Left ventricle myocardium inferior (tissue), 1 donor: ENCODE data around the gene FBXO40. TPM values are rescaled to one million over a fixed set of nuclear protein-coding genes. Genes with fewer than 3 reads are reported as not detected.

Source experiments
- DNase-seq: peaks from one replicate; pipeline ENCODE4 v3.0.0-alpha.2; 2020
- H3K27ac ChIP-seq: fragments of 200-600 bp; replicated peaks from 2 replicates; pipeline ENCODE4 v1.8.0; 2021
- H3K27me3 ChIP-seq: fragments of 200-600 bp; 2 replicates; pipeline ENCODE4 v1.8.0; 2021; ENCODE audit warnings: low read depth
- H3K36me3 ChIP-seq: fragments of 200-600 bp; 2 replicates; pipeline ENCODE4 v1.8.0; 2021
- H3K4me1 ChIP-seq: fragments of 200-600 bp; 2 replicates; pipeline ENCODE4 v1.8.0; 2021
- H3K4me3 ChIP-seq: fragments of 200-600 bp; 2 replicates; pipeline ENCODE4 v1.8.0; 2021; ENCODE audit warnings: mild to moderate bottlenecking, moderate library complexity
- H3K9me3 ChIP-seq: fragments of 200-600 bp; replicated peaks from 2 replicates; pipeline ENCODE4 v1.8.0; 2021
- CTCF ChIP-seq: fragments of 200-600 bp; IDR thresholded peaks from 2 replicates; pipeline ENCODE4 v1.8.0; 2021; ENCODE audit warnings: antibody characterized with exemption, mild to moderate bottlenecking, borderline replicate concordance
- intact Hi-C: fragments of 100-400 bp; cut with micrococcal nuclease; formaldehyde crosslinking; loops from one replicate; pipeline ENCODE4 v1.11.0; 2022
- total RNA-seq: library from RNA; stranded (reverse); fragmentation: NEBNext Ultra II Directional; extraction: Animal tissue kit (Norgen Biotek cat#: 25700); gene quantifications from one replicate; pipeline ENCODE4 v1.2.1, GENCODE V29; 2021
- donor health status: DM: no; HTN: yes; CAD: no; lungs with severe emphysema.

Gene FBXO40
- total RNA-seq, 1 donor from 2014 or later = 245 TPM

- intact Hi-C loops = no loop called here
- TF ChIP-seq CTCF = no peak
These were observed 51.9 kb downstream of the FBXO40 start for GRCh38 chr3:121645054-121645453.

GRCh38 chr3:121648219-121648958 is 55.2 kb downstream of the FBXO40 start:
- peak; percentile 50 for TF ChIP-seq CTCF
- Histone ChIP-seq H3K27me3 (no peaks in the 10 kb centered on the region), H3K4me1 (peaks cover 17% of the 10 kb centered on the region), H3K27ac (peak overlapping the region; percentile 84), H3K9me3 (peaks cover 18% of the 10 kb centered on the region), H3K4me3 (no peak overlapping the region), H3K36me3 (no peaks in the 10 kb centered on the region)
- no peak for DNase-seq
- intact Hi-C loops = no loop called here

More at GRCh38 chr3:121645054-121645453, 51.9 kb downstream of the FBXO40 start:
- H3K9me3 ChIP-seq = peaks cover 9% of the 10 kb centered on the region
- H3K36me3 ChIP-seq = no peaks in the 10 kb centered on the region
- no peaks in the 10 kb centered on the region for H3K27me3 ChIP-seq
- no peak overlapping the region for H3K27ac ChIP-seq
- H3K4me3 ChIP-seq = no peak overlapping the region
- H3K4me1 ChIP-seq = peaks cover 17% of the 10 kb centered on the region
- no peak for DNase-seq

DNA sequence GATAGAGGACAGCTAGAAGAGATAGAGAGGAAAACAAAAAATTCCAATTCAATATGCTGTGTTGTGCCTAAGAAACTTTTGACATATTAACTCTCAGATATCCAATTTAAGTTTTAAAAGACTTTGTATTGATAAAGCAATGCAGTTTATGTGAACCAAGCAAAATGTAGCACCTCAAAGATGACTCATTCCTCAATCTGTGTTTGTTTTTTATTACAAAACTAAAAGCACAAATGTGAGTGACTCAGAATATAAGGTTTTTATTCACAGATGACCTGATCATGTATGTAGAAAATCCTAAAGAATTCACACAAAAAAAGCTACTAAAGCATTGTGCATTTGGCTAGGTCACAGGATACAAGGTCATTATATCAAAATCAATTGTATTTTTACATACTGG is 56.5 kb downstream of the FBXO40 start:
- intact Hi-C loops = no loop called here
- H3K9me3 ChIP-seq = peaks cover 18% of the 10 kb centered on the region
- no peak for TF ChIP-seq CTCF
- H3K27me3 ChIP-seq = no peaks in the 10 kb centered on the region
- H3K4me1 ChIP-seq = peaks cover 17% of the 10 kb centered on the region
- H3K27ac ChIP-seq = peak overlapping the region; percentile 84
- no peak overlapping the region for H3K4me3 ChIP-seq
- H3K36me3 ChIP-seq = no peaks in the 10 kb centered on the region
- DNase-seq = no peak

- intact Hi-C loops = no loop called here
- peaks cover 17% of the 10 kb centered on the region for H3K4me1 ChIP-seq
- H3K27ac ChIP-seq = no peak overlapping the region
- H3K27me3 ChIP-seq = no peaks in the 10 kb centered on the region
- H3K4me3 ChIP-seq = no peak overlapping the region
- DNase-seq = no peak
- TF ChIP-seq CTCF = no peak
- H3K36me3 ChIP-seq = no peaks in the 10 kb centered on the region
- peaks cover 18% of the 10 kb centered on the region for H3K9me3 ChIP-seq
These were observed 58.5 kb downstream of the FBXO40 start for GRCh38 chr3:121651684-121652083.

DNA sequence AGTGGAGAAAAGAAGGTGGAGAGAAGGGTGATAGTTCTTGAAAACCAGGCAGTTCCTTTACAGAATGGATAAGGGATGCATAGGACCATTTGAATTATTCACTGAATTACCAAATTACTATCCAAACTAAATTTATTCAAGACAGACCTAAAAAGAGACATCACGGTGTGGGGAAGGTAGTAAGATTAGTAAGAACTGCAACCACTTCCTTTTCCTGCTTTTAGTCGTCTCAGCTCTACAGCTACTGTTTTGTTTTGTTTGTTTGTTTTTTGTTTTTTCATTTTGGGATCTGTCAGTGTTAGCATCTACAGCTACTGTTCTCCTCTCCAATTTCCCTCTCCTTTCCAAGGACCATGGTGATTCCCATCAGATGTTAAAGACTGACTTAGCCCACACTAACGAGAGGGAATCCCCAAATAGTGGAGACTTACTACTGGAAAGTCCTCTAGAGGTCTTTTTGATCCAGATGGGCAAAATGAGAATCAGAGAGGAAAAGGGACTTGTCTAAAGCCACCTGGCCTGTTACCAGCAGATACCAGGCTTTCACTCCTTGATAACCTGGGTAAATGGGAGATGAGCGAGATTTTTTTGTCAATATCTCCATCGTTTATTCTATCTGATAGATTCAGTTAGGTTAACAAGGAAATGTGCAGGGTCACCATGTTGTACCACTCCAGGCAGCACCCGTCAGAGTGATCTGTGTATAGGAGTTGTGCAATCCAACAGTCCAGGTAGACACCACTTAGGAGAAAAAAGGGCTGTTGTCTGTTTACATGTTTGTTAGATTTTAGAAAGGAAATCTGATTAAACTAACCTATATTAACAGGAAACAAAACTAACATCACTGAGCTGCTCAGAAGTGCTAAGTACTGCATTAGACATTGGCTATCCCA is 61.6 kb downstream of the FBXO40 start:
- peaks cover 13% of the 10 kb centered on the region for H3K4me1 ChIP-seq

More for the DNA sequence above, 61.6 kb downstream of the FBXO40 start:
- Histone ChIP-seq H3K36me3 (no peaks in the 10 kb centered on the region), H3K27ac (no peak overlapping the region), H3K9me3 (peaks cover 12% of the 10 kb centered on the region), H3K4me3 (no peak overlapping the region), H3K27me3 (no peaks in the 10 kb centered on the region)
- no peak for DNase-seq
- intact Hi-C loops = no loop called here
- TF ChIP-seq CTCF = no peak
